Stomach (tissue), 9 donors: ENCODE measurements around the gene GSE1. TPM values are rescaled to one million over a fixed set of nuclear protein-coding genes. Genes with fewer than 3 reads are reported as not detected.

Experiments used
- DNase-seq, 2 donors: peaks; one replicate each; pipeline versions ENCODE4 v3.0.0 to v3.0.0-alpha.2; 2013 to 2019
- H3K27ac ChIP-seq, 5 donors: fragments of 200-600 bp in 4 of 5; sonication (generic) in 4 of 5; one replicate each; pipeline ENCODE4 v1.5.1; 2013 to 2019; ENCODE audit warnings: mild to moderate bottlenecking in 1 of 5, moderate library complexity in 1 of 5
- H3K27me3 ChIP-seq, 3 donors: fragments of 200-600 bp; sonication (generic); one replicate each; pipeline ENCODE4 v1.5.1; 2017 to 2019; ENCODE audit warnings: mixed run types in 1 of 3
- H3K36me3 ChIP-seq, 4 donors: fragments of 200-600 bp; sonication (generic); 1 replicate in 3 of 4; 2 replicates in 1 of 4; pipeline ENCODE4 v1.5.1; 2016 to 2019
- H3K4me1 ChIP-seq, 4 donors: fragments of 200-600 bp; sonication (generic); one replicate each; pipeline ENCODE4 v1.5.1; 2016 to 2019
- H3K4me3 ChIP-seq, 4 donors: fragments of 200-600 bp; sonication (generic) in 3 of 4; one replicate each; pipeline ENCODE4 v1.5.1; 2016 to 2019; ENCODE audit warnings: mild to moderate bottlenecking in 1 of 4
- H3K9me3 ChIP-seq, 4 donors: fragments of 200-600 bp; sonication (generic); one replicate each; pipeline ENCODE4 v1.5.1; 2016 to 2019
- EP300 ChIP-seq: sonication (generic); formaldehyde crosslinking; IDR thresholded peaks from one replicate; pipeline ENCODE4 v1.6.1; 2017; ENCODE audit warnings: antibody characterized with exemption
- POLR2A ChIP-seq, 4 donors: fragments of 450-650 bp; IDR thresholded peaks; one replicate each; pipeline ENCODE4 v1.6.1; 2016; ENCODE audit warnings: antibody characterized with exemption in 4 of 4, control low read depth in 2 of 4, mild to moderate bottlenecking in 1 of 4, moderate library complexity in 1 of 4
- POLR2AphosphoS5 ChIP-seq, 3 donors: sonication (generic); formaldehyde crosslinking; IDR thresholded peaks; one replicate each; pipeline ENCODE4 v1.6.1; 2016; ENCODE audit warnings: antibody characterized with exemption in 3 of 3
- WGBS, 5 donors: extraction: QIAGEN DNeasy Blood & Tissue Kit in 3 of 5; methylation state at CpG; one replicate each; pipeline versions ENCODE4 v1.1.5 to v1.1.7; 2013 to 2018; 5-methylcytosine and 5-hydroxymethylcytosine counted together
- intact Hi-C: fragments of 100-400 bp; cut with DNase I; formaldehyde crosslinking; loops from one replicate; pipeline ENCODE4 v1.15.1; 2023; ENCODE audit warnings: low total_unique reads
- polyA plus RNA-seq, 3 donors: library from polyadenylated mRNA; stranded (reverse); fragments of 200-250 nt; gene quantifications; one replicate each; pipeline ENCODE4 v1.2.3, GENCODE V29; 2013
- total RNA-seq, 5 donors: library from RNA; depleted of rRNA; stranded (reverse); fragments of >200 nt; gene quantifications; one replicate each; pipeline versions ENCODE4 v1.1.0 to v1.2.3, GENCODE V29; 2014 to 2016
- TF ChIP-seq, protein P1 (sequence below), 7 experiments: fragments of 450-650 bp in 4 of 7; fragments of 200-600 bp in 3 of 7; sonication (generic) in 3 of 7; IDR thresholded peaks; one replicate each; pipeline ENCODE4 v1.5.1; 2016 to 2019; ENCODE audit warnings: antibody characterized with exemption in 7 of 7, control low read depth in 2 of 7, mild to moderate bottlenecking in 1 of 7
- donor health status: healthy with polysubstance abuse.
- donor health status: Bipolar disorder and iron deficiency.
- donor health status: healthy.

Gene GSE1
- total and polyA plus RNA-seq, 8 donors, result 11.8 to 294 (median 93.0) TPM

DNA sequence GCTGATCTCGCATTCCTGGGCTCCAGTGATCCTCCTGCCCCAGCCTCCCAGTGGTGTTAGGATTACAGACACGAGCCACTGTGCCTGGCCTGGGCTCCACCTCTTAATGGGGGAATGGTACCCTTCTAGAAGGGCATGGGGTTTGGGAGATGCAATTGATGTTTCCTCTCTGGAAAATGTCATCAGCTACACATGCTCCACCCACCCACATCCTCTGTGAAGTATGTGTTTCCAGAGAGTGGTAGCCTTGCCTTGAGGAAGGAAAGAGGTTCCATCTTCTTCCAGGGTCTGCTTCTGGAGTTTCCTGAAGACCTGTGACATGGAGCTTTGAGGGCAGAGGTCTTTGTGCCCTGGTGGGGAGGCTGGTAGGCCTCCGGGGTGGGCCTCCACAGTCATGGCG, 45.2 kb upstream of the GSE1 start:
- Histone ChIP-seq H3K36me3 (no peaks in the 10 kb centered on the region), H3K27ac (peak overlapping the region; percentile 21 to 80 (median 71)), H3K9me3 (no peaks in the 10 kb centered on the region), H3K4me1 (peaks cover 53 to 96% (median 81%) of the 10 kb centered on the region in 4 donors), H3K27me3 (no peaks in the 10 kb centered on the region), H3K4me3 (no peak overlapping the region)
- intact Hi-C loops, result no loop called here
- WGBS, 5 donors, result 95 to 100% (median 96%) methylated on average over 3 to 4 of the region's 4 CpGs
- no peak for DNase-seq
- TF ChIP-seq EP300 (no peak), POLR2A (IDR thresholded peaks at IDR 0.05) (no peak), POLR2AphosphoS5 (IDR thresholded peaks at IDR 0.05) (no peak)
- TF ChIP-seq, protein P1, sequence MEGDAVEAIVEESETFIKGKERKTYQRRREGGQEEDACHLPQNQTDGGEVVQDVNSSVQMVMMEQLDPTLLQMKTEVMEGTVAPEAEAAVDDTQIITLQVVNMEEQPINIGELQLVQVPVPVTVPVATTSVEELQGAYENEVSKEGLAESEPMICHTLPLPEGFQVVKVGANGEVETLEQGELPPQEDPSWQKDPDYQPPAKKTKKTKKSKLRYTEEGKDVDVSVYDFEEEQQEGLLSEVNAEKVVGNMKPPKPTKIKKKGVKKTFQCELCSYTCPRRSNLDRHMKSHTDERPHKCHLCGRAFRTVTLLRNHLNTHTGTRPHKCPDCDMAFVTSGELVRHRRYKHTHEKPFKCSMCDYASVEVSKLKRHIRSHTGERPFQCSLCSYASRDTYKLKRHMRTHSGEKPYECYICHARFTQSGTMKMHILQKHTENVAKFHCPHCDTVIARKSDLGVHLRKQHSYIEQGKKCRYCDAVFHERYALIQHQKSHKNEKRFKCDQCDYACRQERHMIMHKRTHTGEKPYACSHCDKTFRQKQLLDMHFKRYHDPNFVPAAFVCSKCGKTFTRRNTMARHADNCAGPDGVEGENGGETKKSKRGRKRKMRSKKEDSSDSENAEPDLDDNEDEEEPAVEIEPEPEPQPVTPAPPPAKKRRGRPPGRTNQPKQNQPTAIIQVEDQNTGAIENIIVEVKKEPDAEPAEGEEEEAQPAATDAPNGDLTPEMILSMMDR (IDR thresholded peaks at IDR 0.05), result no peak

DNA sequence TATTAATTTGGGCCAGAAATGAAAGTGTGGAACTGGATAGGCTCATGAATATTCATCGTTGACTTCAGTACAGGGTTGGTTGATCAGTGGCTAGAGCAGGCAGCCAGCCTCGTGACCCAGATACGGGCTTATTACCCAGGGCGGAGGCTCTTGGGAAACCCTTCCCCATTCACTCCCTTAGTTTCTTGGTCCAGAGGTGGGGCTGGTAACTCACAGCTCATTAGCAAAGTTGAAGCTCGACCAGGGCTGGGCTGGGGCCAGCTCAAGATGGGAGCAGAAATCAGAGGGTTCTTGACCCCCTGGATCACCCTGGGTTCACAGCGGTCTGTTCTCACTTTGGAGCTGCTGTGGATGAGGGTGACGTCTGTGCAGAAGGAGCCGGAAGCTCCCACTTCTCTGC, 44.6 kb upstream of the GSE1 start:
- Histone ChIP-seq H3K27ac (peak overlapping the region in 4 of 5 donors; percentile 49 to 80 (median 72)), H3K9me3 (no peaks in the 10 kb centered on the region), H3K4me3 (no peak overlapping the region), H3K4me1 (peaks cover 53 to 96% (median 81%) of the 10 kb centered on the region in 4 donors), H3K36me3 (no peaks in the 10 kb centered on the region), H3K27me3 (no peaks in the 10 kb centered on the region)
- peak; percentile 73 to 85 for DNase-seq
- intact Hi-C loops, result no loop called here
- TF ChIP-seq, protein P1 (IDR thresholded peaks at IDR 0.05), result no peak
- TF ChIP-seq POLR2AphosphoS5 (IDR thresholded peaks at IDR 0.05) (peak in 1 of 3 donors; percentile 30), POLR2A (IDR thresholded peaks at IDR 0.05) (no peak), EP300 (no peak)
- WGBS, 5 donors, result 47 to 63% (median 60%) methylated on average over 6 to 8 of the region's 8 CpGs

DNA sequence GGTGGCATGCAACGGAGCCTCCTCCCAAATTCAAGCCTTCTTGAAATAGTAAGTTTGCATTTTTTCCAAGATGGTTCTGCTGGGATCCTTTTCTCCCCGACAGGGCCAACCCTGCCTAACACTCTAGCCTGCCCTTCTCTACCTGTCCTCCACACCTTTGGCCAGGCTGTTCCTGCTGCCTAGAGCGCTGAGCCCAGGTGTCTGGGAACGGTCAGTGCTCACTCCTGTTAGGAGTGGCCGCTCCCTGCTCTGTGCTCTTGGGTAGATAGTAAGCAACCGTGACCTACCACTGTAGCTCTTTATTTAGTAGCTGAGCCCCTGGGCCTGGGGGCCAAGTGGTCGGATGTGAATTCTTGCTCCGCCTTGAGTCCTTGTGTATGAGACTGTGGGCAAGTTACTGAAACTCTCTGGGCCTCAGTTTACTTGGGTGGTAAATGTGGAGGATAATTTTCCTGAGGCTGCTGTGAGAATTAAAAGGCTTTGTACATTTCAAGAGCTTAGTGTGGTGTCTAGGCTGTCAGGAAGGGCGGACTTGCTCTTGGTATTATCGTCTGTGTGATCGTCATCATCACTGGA, 44.0 kb upstream of the GSE1 start:
- Histone ChIP-seq H3K27ac (peak overlapping the region; percentile 19 to 80 (median 71)), H3K36me3 (no peaks in the 10 kb centered on the region), H3K4me3 (no peak overlapping the region), H3K27me3 (no peaks in the 10 kb centered on the region), H3K4me1 (peaks cover 53 to 96% (median 81%) of the 10 kb centered on the region in 4 donors), H3K9me3 (no peaks in the 10 kb centered on the region)
- peak in 1 of 2 donors; percentile 41 for DNase-seq
- intact Hi-C loops, result no loop called here
- TF ChIP-seq POLR2AphosphoS5 (IDR thresholded peaks at IDR 0.05) (no peak), POLR2A (IDR thresholded peaks at IDR 0.05) (no peak), EP300 (no peak)
- TF ChIP-seq, protein P1 (IDR thresholded peaks at IDR 0.05), result no peak
- 75 to 93% (median 81%) methylated on average over 11 of the region's 11 CpGs for WGBS, 5 donors

DNA sequence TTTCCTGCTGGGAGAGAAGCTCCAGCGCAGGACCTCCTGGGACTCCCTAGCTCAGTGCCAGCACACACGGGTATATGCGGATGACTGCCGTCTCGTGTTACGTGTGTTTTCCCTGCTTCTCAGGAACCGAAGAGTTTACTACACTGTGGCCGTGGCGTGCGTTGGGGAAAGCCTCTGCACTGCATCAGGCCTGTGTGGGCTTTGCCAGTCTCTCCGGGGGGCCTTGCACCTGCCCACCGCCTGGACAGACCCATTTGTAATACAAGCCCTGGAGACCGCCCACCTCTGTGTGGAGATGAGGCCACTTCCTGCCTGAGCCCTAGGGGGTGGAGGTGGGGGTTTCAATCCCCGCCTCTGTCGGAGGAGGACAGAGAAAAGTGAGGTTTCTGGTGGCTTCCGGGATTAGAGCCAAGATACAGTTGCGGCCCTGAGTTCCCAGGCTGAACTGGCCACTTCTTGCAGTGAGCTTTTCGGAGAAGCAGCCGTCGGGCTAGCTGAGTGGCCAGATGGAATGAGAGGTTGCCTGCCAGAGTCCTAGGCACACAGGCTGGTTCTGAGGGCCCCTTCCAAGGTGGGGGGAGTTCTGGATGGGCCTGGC, 43.4 kb upstream of the GSE1 start:
- no peaks in the 10 kb centered on the region for H3K9me3 ChIP-seq
- peak overlapping the region; percentile 49 to 80 (median 71) for H3K27ac ChIP-seq
- DNase-seq, result peak; percentile 54 to 71
- no peaks in the 10 kb centered on the region for H3K27me3 ChIP-seq
- peak overlapping the region in 1 of 4 donors; percentile 13 for H3K4me3 ChIP-seq
- peaks cover 54 to 96% (median 84%) of the 10 kb centered on the region in 4 donors for H3K4me1 ChIP-seq
- WGBS, 5 donors, result 52 to 70% (median 58%) methylated on average over 12 to 20 of the region's 20 CpGs
- no peaks in the 10 kb centered on the region for H3K36me3 ChIP-seq
- intact Hi-C loops, result no loop called here
- TF ChIP-seq POLR2A (IDR thresholded peaks at IDR 0.05) (no peak), POLR2AphosphoS5 (IDR thresholded peaks at IDR 0.05) (no peak), EP300 (no peak)
- TF ChIP-seq, protein P1 (IDR thresholded peaks at IDR 0.05), result no peak
